ENCODE results near the gene GALNT6.

DNA sequence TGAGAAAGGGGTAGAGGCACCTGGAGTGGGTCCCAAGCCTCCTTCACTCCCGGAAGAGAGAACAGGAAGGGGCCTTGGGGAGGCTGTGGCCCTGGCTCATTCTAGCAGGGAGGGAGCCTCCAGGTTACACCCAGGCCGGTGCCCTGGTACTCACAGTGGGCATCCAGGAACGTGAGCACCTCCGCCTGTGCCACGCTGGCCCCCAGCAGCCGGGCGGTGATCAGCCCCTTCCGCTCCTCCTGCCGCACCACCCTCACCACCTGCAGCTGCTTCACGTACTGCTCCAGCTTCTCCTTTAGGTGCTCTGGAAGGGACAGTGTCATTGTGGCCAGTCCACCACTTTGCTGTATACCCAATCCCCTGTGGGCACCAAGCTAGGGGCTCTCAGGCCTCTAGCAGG, 25.9 kb downstream of the GALNT6 start:
- TF ChIP-seq, protein P1, sequence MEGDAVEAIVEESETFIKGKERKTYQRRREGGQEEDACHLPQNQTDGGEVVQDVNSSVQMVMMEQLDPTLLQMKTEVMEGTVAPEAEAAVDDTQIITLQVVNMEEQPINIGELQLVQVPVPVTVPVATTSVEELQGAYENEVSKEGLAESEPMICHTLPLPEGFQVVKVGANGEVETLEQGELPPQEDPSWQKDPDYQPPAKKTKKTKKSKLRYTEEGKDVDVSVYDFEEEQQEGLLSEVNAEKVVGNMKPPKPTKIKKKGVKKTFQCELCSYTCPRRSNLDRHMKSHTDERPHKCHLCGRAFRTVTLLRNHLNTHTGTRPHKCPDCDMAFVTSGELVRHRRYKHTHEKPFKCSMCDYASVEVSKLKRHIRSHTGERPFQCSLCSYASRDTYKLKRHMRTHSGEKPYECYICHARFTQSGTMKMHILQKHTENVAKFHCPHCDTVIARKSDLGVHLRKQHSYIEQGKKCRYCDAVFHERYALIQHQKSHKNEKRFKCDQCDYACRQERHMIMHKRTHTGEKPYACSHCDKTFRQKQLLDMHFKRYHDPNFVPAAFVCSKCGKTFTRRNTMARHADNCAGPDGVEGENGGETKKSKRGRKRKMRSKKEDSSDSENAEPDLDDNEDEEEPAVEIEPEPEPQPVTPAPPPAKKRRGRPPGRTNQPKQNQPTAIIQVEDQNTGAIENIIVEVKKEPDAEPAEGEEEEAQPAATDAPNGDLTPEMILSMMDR (IDR thresholded peaks at IDR 0.05; ENCODE audit: low read length) = no peak
- TF ChIP-seq EZH2 (IDR thresholded peaks at IDR 0.05; ENCODE audit: borderline replicate concordance, low read length) = no peak

Measured in OCI-LY1 (cell line).